Brain pericyte (primary cell): ENCODE data around the gene OR4D1.
"Not testable (repeated sequence)": the region's sequence is repeated elsewhere in the genome, so short reads cannot be mapped to it uniquely, and the experiment has no call there.

Experiments used
- DNase-seq: peaks from one replicate; pipeline ENCODE4 v3.0.0-alpha.2; 2012; ENCODE audit warnings: low read depth, low spot score

The OR4D1 gene

GRCh38 chr17:58147930-58148434, at the start of gene OR4D1:
TSS of gene OR4D1 (plus strand) at chr17:58148384. CDS start at chr17:58155154, 6,770 bp downstream.
- no peak for DNase-seq

- no peak for DNase-seq
Measured at GRCh38 chr17:58100506-58100905, 47.7 kb upstream of the OR4D1 start.

- not testable (repeated sequence) for DNase-seq
Measured at GRCh38 chr17:58101898-58102297, 46.3 kb upstream of the OR4D1 start.

- no peak for DNase-seq
Measured at GRCh38 chr17:58105093-58105492, 43.1 kb upstream of the OR4D1 start.

- no peak for DNase-seq
Measured at GRCh38 chr17:58107306-58107705, 40.9 kb upstream of the OR4D1 start.

- DNase-seq = no peak
Measured at GRCh38 chr17:58109197-58109596, 39.0 kb upstream of the OR4D1 start.

- DNase-seq = no peak
Measured at GRCh38 chr17:58110012-58110411, 38.2 kb upstream of the OR4D1 start.

GRCh38 chr17:58111676-58112075, 36.5 kb upstream of the OR4D1 start:
- no peak for DNase-seq

GRCh38 chr17:58112970-58113631, 35.1 kb upstream of the OR4D1 start:
- peak; percentile 3 for DNase-seq

GRCh38 chr17:58113947-58114346, 34.2 kb upstream of the OR4D1 start:
- DNase-seq = no peak

GRCh38 chr17:58117382-58117781, 30.8 kb upstream of the OR4D1 start:
- DNase-seq = no peak

- no peak for DNase-seq
Measured at GRCh38 chr17:58119491-58119890, 28.7 kb upstream of the OR4D1 start.

GRCh38 chr17:58120195-58120822, 27.9 kb upstream of the OR4D1 start:
- DNase-seq = peak; percentile 20

GRCh38 chr17:58121925-58122324, 26.3 kb upstream of the OR4D1 start:
- no peak for DNase-seq

- DNase-seq = no peak
Measured at GRCh38 chr17:58127846-58128245, 20.3 kb upstream of the OR4D1 start.

GRCh38 chr17:58132697-58133096, 15.5 kb upstream of the OR4D1 start:
- DNase-seq = not testable (repeated sequence)

- no peak for DNase-seq
Measured at GRCh38 chr17:58136669-58137279, 11.4 kb upstream of the OR4D1 start.

- no peak for DNase-seq
Measured at GRCh38 chr17:58141505-58141904, 6.7 kb upstream of the OR4D1 start.

GRCh38 chr17:58143335-58143734, 4.8 kb upstream of the OR4D1 start:
- DNase-seq = not testable (repeated sequence)

GRCh38 chr17:58144801-58145200, 3.4 kb upstream of the OR4D1 start:
- DNase-seq = no peak

- DNase-seq = no peak
Measured at GRCh38 chr17:58148609-58149008, 425 bp downstream of the OR4D1 start.

- DNase-seq = no peak
Measured at GRCh38 chr17:58150394-58150793, 2.2 kb downstream of the OR4D1 start.

- no peak for DNase-seq
Measured at GRCh38 chr17:58153046-58153445, 4.9 kb downstream of the OR4D1 start.
